GM23338 (cell line): ENCODE data around the gene ERC2. TPM values are rescaled to one million over a fixed set of nuclear protein-coding genes. Genes with fewer than 3 reads are reported as not detected.
A peak's percentile ranks its signal among the peaks of the same experiment; 100 is the strongest.

ENCODE experiments used
- ATAC-seq: fragments of 200-7000 bp; cut with Tn5 transposase; 3 replicates; pipeline ENCODE4 v1.9.1; 2020
- DNase-seq: peaks from one replicate; pipeline ENCODE4 v3.0.0-alpha.2; 2015; ENCODE audit warnings: low spot score
- H2AFZ ChIP-seq: fragments of 200-600 bp; sonication (generic); 2 replicates; pipeline ENCODE4 v1.8.0; 2016; ENCODE audit warnings: antibody characterized with exemption, mild to moderate bottlenecking, moderate library complexity
- H3F3A ChIP-seq: fragments of 200-600 bp; sonication (generic); replicated peaks from 2 replicates; pipeline ENCODE4 v1.8.0; 2017; ENCODE audit warnings: antibody characterized with exemption, mixed run types, low read depth
- H3K27ac ChIP-seq: fragments of 200-600 bp; sonication (generic); 2 replicates; pipeline ENCODE4 v1.6.1; 2016; ENCODE audit warnings: low read depth
- H3K27me3 ChIP-seq: fragments of 200-600 bp; sonication (generic); 2 replicates; pipeline ENCODE4 v1.8.0; 2016; ENCODE audit warnings: mild to moderate bottlenecking, mixed run types, moderate library complexity; ENCODE audit not compliant: insufficient read depth
- H3K36me3 ChIP-seq: fragments of 200-600 bp; sonication (generic); 2 replicates; pipeline ENCODE4 v1.8.0; 2016; ENCODE audit warnings: mild to moderate bottlenecking; ENCODE audit not compliant: insufficient read depth
- H3K4me1 ChIP-seq: fragments of 200-600 bp; sonication (generic); 2 replicates; pipeline ENCODE4 v1.8.0; 2016; ENCODE audit warnings: mild to moderate bottlenecking, moderate library complexity; ENCODE audit not compliant: insufficient read depth
- H3K4me2 ChIP-seq: fragments of 200-600 bp; sonication (generic); 2 replicates; pipeline ENCODE4 v1.7.1; 2017; ENCODE audit warnings: mixed run types
- H3K4me3 ChIP-seq: fragments of 200-600 bp; sonication (generic); 2 replicates; pipeline ENCODE4 v1.6.1; 2016; ENCODE audit warnings: mixed run types
- H3K79me2 ChIP-seq: fragments of 200-600 bp; sonication (generic); replicated peaks from 2 replicates; pipeline ENCODE4 v1.8.0; 2017; ENCODE audit warnings: mild to moderate bottlenecking; ENCODE audit not compliant: insufficient read depth
- H3K9me2 ChIP-seq: fragments of 200-600 bp; sonication (generic); 2 replicates; pipeline ENCODE4 v1.8.0; 2017; ENCODE audit not compliant: insufficient read depth
- H4K20me1 ChIP-seq: fragments of 200-600 bp; sonication (generic); replicated peaks from 2 replicates; pipeline ENCODE4 v1.8.0; 2017; ENCODE audit warnings: mild to moderate bottlenecking; ENCODE audit not compliant: insufficient read depth
- H3K27ac Mint-ChIP-seq: 2 replicates; pipeline ENCODE4 v1.8.0; 2020; ENCODE audit warnings: inconsistent platforms, mild to moderate bottlenecking, moderate library complexity, mixed read lengths
- H3K27me3 Mint-ChIP-seq: 3 replicates; pipeline ENCODE4 v1.8.0; 2022; ENCODE audit warnings: low read depth, mild to moderate bottlenecking, moderate library complexity, mixed read lengths, inconsistent platforms; ENCODE audit not compliant: insufficient read depth, poor library complexity
- H3K36me3 Mint-ChIP-seq: 3 replicates; pipeline ENCODE4 v1.8.0; 2021; ENCODE audit warnings: low read depth, mild to moderate bottlenecking, inconsistent platforms, moderate library complexity, mixed read lengths
- H3K4me1 Mint-ChIP-seq: 3 replicates; pipeline ENCODE4 v1.8.0; 2020; ENCODE audit warnings: mild to moderate bottlenecking, inconsistent platforms, mixed read lengths
- H3K4me3 Mint-ChIP-seq: 3 replicates; pipeline ENCODE4 v1.8.0; 2021; ENCODE audit warnings: moderate library complexity, mild to moderate bottlenecking, inconsistent platforms, mixed read lengths
- H3K9me3 Mint-ChIP-seq: 3 replicates; pipeline ENCODE4 v1.8.0; 2020; ENCODE audit warnings: moderate library complexity, mild to moderate bottlenecking, inconsistent platforms, mixed read lengths
- CREB1 ChIP-seq: fragments of 250-450 bp; sonication (Bioruptor Pico); IDR thresholded peaks from 2 replicates; pipeline ENCODE4 v1.5.0; 2020; ENCODE audit warnings: low read depth, mild to moderate bottlenecking, moderate library complexity
- STAT1 ChIP-seq: IDR thresholded peaks from one replicate; pipeline ENCODE4 v1.6.1; 2016; ENCODE audit warnings: antibody characterized with exemption; ENCODE audit not compliant: unreplicated experiment
- ZNF331 ChIP-seq: fragments of 250-450 bp; sonication (Bioruptor Pico); IDR thresholded peaks from 2 replicates; pipeline ENCODE4 v1.5.0; 2020; ENCODE audit warnings: low read depth, mild to moderate bottlenecking, moderate library complexity
- polyA plus RNA-seq: library from polyadenylated mRNA; unstranded; fragments of >200 nt; fragmentation: Nextera tagmentation; extraction: Ambion mirVana; gene quantifications from 2 replicates; pipeline ENCODE4 v1.2.1, GENCODE V29; 2016
- total RNA-seq: library from RNA; depleted of rRNA; stranded (reverse); fragments of >200 nt; shearing (Covaris generic); gene quantifications from 2 replicates; pipeline ENCODE4 v1.2.3, GENCODE V29; 2014
- TF ChIP-seq, protein P1 (sequence below): IDR thresholded peaks from one replicate; pipeline ENCODE4 v1.6.1; 2018; ENCODE audit warnings: antibody characterized with exemption; ENCODE audit not compliant: unreplicated experiment
- TF ChIP-seq, protein P2 (sequence below), 2 experiments: fragments of 200-600 bp in 1 of 2; sonication (generic) in 1 of 2; conservative IDR thresholded peaks; 2 replicates each; pipeline versions ENCODE4 v1.5.1 to v1.6.1; 2016 to 2017; ENCODE audit warnings: antibody characterized with exemption in 2 of 2, low read depth in 2 of 2, mild to moderate bottlenecking in 2 of 2, moderate library complexity in 1 of 2

Gene ERC2
- total and polyA plus RNA-seq, 2 experiments from 2014 or later = 11.8 to 13.7 TPM

DNA sequence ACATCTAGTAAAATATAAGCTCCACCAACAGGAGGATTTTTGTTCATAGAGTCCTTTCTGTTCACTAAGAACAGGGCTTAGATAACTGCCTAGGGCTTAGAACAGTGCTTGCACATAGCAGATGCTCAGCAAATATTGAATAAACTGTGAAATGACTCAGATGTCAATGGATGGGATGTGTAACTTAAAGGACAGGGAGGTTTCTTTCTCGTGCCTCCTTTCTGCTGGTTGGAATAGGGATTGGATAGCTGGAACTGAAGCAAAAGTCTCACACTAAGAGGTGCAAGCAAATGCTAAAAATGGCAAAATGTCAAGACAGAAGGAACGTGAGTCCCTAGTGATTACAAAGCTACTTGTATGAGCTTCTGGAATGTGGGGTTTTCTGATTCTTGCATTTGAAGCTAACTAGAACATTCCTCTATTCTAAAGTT, 588.4 kb downstream of the ERC2 start:
- Mint-ChIP-seq H3K4me3 (no peak overlapping the region), H3K4me1 (peaks cover 44% of the 10 kb centered on the region), H3K9me3 (no peaks in the 10 kb centered on the region), H3K36me3 (no peaks in the 10 kb centered on the region), H3K27ac (no peak overlapping the region), H3K27me3 (peaks cover 4% of the 10 kb centered on the region)
- Histone ChIP-seq H4K20me1 (no peaks in the 10 kb centered on the region), H3K36me3 (no peaks in the 10 kb centered on the region), H3K4me2 (no peak overlapping the region), H3K27me3 (no peaks in the 10 kb centered on the region), H3K9me2 (no peaks in the 10 kb centered on the region), H3K27ac (no peak overlapping the region), H2AFZ (no peak overlapping the region), H3K79me2 (no peaks in the 10 kb centered on the region), H3K4me1 (peaks cover 28% of the 10 kb centered on the region), H3K4me3 (no peak overlapping the region), H3F3A (no peaks in the 10 kb centered on the region)
- ATAC-seq (no peak), DNase-seq (no peak)
- TF ChIP-seq, protein P1, sequence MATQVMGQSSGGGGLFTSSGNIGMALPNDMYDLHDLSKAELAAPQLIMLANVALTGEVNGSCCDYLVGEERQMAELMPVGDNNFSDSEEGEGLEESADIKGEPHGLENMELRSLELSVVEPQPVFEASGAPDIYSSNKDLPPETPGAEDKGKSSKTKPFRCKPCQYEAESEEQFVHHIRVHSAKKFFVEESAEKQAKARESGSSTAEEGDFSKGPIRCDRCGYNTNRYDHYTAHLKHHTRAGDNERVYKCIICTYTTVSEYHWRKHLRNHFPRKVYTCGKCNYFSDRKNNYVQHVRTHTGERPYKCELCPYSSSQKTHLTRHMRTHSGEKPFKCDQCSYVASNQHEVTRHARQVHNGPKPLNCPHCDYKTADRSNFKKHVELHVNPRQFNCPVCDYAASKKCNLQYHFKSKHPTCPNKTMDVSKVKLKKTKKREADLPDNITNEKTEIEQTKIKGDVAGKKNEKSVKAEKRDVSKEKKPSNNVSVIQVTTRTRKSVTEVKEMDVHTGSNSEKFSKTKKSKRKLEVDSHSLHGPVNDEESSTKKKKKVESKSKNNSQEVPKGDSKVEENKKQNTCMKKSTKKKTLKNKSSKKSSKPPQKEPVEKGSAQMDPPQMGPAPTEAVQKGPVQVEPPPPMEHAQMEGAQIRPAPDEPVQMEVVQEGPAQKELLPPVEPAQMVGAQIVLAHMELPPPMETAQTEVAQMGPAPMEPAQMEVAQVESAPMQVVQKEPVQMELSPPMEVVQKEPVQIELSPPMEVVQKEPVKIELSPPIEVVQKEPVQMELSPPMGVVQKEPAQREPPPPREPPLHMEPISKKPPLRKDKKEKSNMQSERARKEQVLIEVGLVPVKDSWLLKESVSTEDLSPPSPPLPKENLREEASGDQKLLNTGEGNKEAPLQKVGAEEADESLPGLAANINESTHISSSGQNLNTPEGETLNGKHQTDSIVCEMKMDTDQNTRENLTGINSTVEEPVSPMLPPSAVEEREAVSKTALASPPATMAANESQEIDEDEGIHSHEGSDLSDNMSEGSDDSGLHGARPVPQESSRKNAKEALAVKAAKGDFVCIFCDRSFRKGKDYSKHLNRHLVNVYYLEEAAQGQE = no peak

DNA sequence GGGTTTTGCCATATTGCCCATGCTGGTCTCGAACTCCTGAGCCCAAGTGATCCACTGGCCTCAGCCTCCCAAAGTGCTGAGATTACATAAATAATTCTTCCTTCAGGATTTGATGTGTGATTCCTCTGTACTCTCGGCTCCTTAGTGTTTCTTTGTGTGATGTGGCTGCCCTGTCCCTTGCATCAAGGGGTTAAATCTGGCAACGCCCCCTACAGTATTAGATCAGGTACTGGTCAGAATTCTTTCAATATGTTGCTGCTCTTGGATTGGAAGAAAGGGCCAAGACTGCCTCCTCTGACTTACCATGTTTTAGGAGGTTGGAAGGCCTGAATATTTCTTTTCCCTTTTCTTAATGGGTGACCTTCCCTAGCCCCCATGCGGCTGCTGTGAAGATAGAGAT, 590.6 kb downstream of the ERC2 start:
- peak; percentile 78 for ATAC-seq
- Histone ChIP-seq H3K27me3 (no peaks in the 10 kb centered on the region), H4K20me1 (no peaks in the 10 kb centered on the region), H3F3A (no peaks in the 10 kb centered on the region), H3K9me2 (no peaks in the 10 kb centered on the region), H3K79me2 (no peaks in the 10 kb centered on the region), H3K4me1 (peaks cover 28% of the 10 kb centered on the region), H3K4me3 (no peak overlapping the region), H2AFZ (no peak overlapping the region), H3K4me2 (no peak overlapping the region), H3K27ac (no peak overlapping the region), H3K36me3 (no peaks in the 10 kb centered on the region)
- Mint-ChIP-seq H3K4me1 (peaks cover 37% of the 10 kb centered on the region), H3K9me3 (no peaks in the 10 kb centered on the region), H3K36me3 (no peaks in the 10 kb centered on the region), H3K4me3 (no peak overlapping the region), H3K27ac (no peak overlapping the region; the same call in 1 of the 2 replicates), H3K27me3 (peaks cover 2% of the 10 kb centered on the region)
- peak; percentile 80 for DNase-seq
- TF ChIP-seq ZNF331 (CRISPR knock-in tag) (no peak), CREB1 (CRISPR knock-in tag) (no peak), STAT1 (no peak)
- TF ChIP-seq, protein P2, sequence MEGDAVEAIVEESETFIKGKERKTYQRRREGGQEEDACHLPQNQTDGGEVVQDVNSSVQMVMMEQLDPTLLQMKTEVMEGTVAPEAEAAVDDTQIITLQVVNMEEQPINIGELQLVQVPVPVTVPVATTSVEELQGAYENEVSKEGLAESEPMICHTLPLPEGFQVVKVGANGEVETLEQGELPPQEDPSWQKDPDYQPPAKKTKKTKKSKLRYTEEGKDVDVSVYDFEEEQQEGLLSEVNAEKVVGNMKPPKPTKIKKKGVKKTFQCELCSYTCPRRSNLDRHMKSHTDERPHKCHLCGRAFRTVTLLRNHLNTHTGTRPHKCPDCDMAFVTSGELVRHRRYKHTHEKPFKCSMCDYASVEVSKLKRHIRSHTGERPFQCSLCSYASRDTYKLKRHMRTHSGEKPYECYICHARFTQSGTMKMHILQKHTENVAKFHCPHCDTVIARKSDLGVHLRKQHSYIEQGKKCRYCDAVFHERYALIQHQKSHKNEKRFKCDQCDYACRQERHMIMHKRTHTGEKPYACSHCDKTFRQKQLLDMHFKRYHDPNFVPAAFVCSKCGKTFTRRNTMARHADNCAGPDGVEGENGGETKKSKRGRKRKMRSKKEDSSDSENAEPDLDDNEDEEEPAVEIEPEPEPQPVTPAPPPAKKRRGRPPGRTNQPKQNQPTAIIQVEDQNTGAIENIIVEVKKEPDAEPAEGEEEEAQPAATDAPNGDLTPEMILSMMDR (conservative IDR thresholded peaks at IDR 0.05; ENCODE audit: low read depth in 2 of 2) = peak; percentile 61 to 74
